Stimulated activated CD4-positive, alpha-beta T cell treated with anti-CD3 and anti-CD28 coated beads, Interleukin-15, amount 100 ng/mL, for 1 hour (primary cell): Measurements from ENCODE around the gene PODXL.
"Not testable (repeated sequence)": the region's sequence is repeated elsewhere in the genome, so short reads cannot be mapped to it uniquely, and the experiment has no call there.

Source experiments
- DNase-seq, 2 donors: peaks; one replicate each; pipeline ENCODE4 v3.0.0-alpha.2; 2020; ENCODE audit warnings: low read depth in 1 of 2, low spot score in 1 of 2

The PODXL gene

DNA sequence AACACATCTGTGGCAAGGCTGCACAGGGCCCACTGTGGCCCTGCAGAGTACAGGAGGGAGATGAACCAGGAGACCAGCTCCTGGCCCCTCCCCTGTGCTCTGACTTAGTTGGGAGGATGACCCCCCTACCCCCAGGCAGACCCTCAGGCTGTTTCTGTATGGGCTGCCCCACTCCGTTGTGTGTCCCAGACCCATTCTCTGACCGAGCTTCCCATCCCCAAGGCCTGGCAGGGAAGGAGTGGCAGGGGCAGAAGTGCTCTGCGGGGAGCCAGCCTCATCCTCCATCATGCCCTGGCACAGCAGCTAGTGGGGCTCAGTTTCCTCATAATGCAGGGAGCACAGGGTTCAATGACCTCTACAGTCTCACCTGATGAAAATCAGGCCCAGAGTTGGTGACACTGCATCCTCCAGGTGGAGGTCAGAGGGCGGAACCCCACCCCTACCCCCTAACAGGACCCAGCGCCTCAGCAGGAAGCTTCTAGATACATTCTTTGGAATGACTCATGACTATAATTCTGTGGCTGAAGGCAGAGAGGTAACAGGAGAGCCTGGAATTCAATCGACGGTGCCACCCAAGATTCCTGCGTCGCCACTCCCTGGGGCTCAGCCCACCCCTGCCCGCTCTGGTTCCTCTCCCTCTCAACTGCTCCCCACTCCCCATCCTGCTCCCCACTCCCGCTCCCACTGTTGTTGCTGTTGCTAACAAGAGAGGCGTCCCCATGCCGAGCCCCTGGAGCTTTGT is 18.2 kb downstream of the PODXL start:
- DNase-seq, result no peak

DNA sequence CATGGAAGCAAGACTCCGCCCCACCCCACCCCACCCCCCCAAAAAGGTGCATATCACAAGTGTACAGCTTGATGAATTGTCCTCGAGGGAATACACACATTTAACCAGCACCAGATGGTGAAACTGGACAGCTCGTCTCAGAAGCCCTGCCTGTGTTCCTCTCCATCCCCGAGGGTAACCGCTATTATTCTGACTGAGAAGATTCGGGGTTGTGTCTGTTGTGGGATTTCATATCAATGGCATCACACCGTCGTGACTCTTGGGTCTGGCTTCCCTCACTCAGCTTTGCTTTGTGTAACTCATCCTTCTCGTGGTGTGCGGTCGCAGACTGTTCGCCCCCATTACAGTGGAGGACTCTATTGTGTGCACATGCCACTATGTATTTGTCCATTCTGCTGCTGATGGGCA is 18.9 kb downstream of the PODXL start:
- no peak for DNase-seq

DNA sequence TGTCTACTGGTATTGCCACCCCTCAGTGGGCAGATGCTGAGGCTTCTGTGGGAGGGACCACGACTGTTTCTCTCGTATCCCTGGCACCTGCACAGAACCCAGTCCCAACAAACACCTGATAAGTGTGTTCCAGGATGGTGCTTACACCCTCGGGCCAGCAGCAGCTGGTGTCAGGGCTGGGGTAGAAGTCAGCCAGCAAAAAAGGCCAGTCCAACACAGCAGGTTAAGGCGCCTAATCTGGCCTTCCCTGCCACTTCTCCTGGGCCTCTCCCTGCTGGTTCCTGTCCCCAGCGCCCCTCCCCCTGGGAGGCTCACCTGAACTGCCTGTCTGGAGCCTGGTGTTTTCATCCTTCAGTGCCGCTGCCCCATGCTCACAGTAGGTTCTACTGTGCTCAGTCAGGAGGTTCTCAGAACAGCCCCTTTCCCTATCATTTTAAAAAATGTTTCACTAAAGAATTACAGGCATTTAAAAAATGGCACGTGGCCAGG is 20.0 kb downstream of the PODXL start:
- DNase-seq, result no peak

DNA sequence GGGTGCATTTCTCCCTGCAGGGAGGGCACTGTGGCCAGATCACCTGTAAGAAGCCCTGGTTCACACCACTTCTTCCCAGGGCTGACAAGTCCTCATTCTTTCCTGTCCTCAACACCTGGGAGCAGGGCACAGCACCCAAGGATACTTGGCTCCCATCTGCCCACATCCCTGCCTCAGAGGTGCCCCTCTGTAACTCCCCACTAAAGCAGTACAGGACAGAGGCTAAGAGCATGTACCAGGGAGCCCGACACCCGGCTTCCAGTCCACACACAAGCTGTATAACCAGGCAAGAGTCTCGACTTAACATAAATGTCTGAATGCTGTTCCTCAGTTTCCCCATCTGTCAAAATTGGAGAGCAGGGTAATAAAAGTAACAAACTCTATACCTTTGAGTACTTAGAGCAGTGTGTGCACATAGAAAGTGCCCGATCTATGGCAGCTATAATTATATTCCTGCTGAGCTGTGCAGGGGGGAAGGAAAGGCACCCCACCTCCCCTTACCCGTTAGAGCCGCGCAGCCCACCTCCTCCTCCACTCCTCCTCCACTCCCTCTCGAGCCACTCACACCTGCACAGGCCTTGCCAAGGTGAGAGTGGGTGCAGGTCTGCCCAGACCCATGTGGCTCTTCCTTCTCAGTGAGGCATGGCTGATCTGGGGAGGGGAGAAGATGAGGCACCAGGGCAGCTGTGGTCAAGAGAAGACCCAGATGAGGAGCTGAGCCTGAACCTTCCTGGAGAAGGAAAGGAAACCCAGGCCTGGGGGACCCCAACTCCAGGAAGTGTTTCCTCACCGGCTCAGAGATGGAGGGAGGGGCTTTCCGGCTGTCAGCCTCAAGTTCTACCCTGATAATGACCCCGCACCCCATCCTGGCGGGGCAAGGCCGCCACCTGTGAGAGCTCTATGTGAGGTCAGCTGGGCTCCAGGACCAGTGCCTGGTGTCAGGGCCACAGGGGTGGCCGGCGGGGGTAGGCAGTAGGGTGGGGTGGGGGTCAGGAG is 22.6 kb downstream of the PODXL start:
- no peak for DNase-seq

DNA sequence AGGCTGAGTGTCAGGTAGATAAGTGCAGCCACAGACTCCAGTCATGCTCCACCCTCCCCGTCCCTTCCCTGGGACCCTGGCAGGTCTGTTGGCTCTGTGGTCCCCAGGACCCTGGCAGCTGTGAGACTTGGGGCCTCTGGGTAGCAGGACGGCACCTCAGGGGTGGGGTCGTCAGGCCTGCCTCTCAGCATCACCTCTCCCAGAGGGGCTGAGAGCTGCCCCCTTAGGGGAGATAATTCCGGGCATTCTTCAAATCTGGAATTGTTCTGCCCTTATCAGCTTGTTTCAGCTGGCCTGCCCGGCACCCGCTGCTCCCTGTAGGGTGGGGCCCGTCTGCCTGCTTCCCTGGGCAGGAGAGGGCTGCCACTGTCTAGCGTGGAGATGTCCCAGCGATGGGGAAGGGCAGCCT is 23.3 kb downstream of the PODXL start:
- no peak for DNase-seq

DNA sequence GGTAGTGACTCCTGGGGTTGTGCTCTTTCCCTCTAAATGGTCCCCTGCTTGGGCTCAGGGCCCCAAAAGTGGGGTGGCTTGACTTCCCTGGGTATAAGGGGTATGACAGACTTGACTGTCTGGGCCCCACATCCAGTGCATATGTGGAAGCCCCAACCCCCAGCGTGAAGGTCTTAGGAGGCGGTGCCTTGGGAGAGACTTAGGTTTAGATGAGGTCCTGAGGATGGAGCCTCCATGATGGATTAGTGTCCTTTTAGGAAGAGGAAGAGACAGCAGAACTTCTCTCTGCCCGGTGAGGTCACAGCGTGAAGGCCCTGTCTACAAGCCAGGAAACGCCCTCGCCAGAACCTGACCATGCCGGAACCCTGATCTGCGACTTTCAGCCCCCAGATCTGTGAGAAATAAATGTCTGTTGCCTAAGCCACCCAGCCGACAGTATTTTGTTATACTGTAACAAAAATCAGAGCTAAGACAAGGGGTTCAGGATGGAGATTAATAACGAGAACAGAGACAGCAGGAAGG is 23.8 kb downstream of the PODXL start:
- DNase-seq, result no peak

DNA sequence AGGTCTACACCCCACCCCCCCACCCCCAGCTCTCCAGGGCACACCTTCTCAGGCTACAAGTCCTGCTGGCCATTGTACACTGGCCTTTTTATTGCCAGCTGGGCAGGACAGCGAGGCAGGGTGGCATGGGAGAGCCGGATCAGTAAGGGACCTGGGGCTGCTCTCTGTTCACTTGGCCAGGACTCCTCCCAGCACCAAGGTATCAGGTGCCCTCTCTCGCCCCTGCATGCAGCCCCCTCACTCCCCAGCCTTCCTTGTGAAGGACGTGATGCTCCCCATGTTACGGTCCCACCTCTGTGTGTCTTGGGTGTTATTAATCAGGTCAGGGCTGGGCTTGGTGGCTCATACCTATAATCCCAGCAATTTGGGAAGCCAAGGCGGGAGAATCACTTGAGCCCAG is 26.3 kb downstream of the PODXL start:
- DNase-seq, result no peak

DNA sequence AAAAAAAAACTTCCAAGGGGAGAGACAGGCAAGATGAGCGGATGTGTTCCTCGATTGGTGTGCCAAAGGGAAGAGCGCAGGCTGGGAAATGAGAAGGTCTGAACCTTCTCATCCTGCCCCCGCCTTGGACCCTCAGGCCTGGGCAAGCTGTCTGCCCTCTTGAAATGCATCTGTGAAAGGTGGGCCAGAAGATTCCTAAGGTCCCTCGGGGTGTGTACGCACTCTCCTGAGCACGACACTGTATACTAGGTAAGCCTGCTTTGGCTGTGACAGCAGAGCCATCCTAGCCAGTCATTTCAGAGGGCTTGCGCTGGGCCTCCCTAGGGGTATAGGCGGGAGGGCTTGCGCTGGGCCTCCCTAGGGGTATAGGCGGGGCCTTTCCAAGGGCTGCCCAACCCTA is 26.8 kb downstream of the PODXL start:
- no peak for DNase-seq

DNA sequence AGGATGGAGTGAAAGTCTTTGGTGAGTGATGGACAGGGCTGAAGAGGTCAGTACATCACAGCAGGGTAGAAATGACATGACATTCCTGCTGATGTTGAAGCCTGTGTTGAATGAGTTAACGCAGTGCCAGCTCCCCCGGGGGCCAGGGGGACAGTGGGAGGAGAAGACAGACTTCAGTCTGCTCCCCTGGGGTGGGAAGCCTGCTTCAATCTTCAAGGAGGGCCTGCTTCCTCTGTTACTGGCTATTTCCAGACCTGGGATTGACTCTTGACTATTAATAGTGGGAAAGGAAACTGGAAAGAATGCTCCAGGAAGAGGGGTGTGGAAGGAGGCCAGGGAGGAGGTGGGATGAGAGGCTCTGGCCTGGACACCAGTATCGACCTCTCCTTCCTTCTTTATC is 27.2 kb downstream of the PODXL start:
- no peak for DNase-seq

DNA sequence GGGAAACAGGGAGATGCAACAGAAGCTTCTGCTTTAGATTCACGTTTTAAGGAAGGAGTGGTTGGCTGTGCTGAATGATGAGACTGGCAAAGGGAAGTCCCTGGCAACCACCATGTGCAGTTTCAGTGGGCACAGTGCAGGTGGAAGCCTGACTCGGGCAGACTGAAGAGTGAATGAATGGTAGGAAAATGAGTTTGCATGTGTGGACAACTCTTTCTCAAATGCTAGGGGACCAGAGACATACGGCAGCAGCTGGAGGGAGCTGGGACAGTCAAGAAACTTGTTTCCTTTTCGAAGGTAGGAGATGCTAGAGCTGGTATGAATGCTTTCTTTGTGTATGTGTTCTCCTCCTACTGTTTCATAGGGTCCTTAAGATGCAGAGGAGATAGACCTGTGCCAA is 29.0 kb downstream of the PODXL start:
- DNase-seq, result no peak

DNA sequence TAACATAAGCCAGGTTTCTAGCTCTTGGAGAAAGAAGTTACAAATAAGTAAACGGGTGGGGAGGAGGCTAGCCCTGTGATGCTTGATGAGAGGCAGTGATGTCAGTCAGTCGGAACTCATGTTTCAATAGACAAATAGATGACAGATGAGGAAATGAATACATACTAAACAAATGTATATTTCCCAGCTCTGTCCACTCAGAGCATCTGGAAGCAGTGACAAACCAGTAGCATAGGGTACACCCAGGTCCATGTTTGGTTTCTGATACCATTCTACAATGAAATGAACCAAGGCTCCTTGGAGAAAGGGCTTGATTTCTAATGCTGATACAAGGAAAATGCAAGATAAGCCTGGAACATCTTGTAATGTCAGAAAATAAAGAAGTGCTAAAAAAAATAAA is 30.6 kb downstream of the PODXL start:
- DNase-seq, result no peak

DNA sequence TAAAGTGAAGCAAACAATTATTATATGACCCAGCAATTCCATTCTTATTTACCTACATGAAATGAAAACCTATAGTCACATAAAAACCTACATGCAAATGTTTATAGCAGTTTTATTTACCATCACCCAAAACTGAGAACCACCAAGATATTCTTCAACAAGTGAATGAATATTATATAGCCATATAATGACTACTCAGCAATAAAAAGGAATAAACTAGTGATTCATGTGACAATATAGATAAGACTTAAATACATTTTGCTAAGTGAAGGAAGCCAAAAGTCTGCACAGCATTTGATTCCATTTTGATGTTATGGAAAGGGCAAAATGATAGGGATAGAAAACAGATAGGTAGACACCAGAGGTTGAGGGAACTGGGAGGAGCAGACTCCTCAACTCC is 31.7 kb downstream of the PODXL start:
- no peak for DNase-seq

DNA sequence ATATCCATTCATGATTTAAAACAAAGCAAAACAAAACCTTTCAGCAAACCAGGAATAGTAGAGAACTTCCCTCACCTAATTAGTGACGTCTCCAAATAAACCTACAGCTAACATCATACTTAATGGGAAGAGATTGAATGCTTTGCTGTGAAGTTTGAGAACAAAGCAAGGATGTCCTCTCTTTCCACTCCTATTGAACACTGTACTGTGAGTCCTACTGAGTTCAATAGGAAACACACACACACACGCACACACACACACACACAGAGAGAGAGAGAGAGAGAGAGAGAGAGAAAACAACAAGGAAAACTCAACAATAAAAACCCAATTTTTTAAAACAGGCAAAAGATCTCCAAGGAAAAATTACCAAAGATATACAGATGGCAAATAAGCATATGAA is 32.3 kb downstream of the PODXL start:
- DNase-seq, result no peak

DNA sequence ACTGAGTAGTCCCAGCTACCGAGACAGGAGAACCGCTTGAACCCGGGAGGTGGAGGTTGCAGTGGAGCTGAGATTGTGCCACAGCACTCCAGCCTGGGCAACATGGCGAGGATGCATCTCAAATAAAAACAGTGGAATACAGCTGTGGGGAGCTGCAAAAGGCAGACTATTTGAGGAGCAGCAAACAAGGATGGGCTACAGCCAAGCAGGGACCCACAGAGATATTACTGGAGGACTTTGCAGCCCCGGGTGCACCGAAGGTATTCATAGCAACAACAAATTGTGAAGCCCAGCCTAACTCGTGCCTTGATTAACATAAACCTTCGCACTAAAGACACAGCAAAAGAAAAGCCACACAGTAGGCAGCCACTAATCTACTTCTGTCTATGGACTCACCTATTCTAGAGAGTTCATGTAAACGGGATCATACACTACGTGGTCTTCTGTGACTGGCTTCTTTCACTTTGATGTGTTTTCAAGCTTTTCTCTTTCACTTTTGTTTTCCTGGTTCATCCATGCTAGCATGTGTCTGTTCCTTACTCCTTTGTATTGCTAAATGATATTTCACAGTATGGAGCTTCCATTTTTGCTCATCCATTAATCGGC is 34.0 kb downstream of the PODXL start:
- DNase-seq, result no peak

DNA sequence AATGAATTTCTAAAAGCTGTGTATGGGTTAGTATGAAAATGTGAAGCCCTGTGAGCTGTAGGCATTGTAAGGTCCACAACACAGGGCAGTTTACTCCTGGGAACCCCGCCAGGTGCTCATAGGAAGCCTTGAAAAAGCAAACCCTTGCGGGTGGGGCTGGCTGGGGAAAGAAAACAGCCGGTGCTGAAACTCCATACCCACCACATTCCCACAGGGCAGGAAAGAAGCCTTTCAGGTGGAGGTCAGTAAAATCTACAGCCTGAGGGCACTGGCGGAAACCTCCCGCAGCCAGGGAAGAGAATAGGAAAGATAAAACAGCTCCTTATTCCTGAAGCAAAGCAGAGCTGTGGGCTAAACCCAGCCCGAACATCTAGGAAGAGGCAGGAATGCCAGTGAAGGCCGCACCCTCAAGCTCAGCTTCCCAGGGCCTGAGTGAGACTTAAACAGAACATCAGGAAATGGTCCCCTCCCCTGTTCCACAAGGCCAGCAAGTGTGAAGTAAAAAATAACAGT is 34.7 kb downstream of the PODXL start:
- DNase-seq, result no peak

DNA sequence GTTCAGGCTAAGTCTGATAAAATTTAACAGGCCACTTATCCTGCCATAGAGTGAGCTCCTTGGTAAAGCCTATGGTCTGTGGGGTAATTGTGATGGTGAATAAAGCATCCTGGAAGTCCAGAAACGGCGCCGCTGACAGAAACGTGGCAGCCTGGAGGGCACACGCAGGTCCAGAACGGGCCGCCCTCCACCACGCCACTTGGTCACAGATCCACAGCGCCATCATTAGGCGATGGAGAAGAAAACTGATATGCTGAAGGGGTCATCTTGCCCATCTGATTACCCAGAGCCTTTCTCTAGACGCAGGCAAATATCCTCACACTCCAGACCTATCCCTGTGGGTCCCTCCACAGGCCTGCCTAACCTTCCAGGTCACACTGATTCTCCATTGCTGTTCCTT is 37.8 kb downstream of the PODXL start:
- DNase-seq, result no peak

DNA sequence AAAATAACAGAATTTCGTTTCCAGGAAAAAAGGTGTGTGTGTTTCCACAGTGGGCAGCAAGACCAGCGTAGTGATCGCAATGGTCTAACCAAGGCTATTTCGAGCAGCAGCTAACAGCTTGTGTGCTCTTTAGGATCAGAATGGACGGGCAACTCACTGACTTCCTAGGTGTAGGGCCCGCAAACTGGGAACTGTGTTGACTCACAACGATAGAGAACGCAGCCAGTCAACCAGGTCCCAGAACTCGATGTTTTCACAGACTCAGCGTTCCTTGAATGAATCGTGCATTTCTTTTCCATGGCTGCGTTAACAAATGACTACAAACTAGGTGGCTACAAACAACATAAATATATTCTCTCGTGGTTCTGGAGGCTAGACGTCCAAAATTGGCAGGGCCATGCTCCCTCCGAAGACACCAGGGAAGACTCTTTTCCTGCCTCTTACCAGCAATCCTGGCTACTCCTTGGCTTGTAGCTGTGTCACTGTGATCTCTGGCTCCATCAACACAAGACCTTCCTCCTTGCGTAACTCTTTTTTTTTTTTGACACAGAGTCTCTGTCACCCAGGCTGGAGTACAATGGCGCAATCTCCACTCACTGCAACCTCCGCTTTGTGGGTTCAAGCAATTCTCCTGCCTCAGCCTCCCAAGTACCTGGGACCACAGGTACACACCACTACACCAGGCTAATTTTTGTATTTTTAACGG is 39.1 kb downstream of the PODXL start:
- DNase-seq, result no peak

DNA sequence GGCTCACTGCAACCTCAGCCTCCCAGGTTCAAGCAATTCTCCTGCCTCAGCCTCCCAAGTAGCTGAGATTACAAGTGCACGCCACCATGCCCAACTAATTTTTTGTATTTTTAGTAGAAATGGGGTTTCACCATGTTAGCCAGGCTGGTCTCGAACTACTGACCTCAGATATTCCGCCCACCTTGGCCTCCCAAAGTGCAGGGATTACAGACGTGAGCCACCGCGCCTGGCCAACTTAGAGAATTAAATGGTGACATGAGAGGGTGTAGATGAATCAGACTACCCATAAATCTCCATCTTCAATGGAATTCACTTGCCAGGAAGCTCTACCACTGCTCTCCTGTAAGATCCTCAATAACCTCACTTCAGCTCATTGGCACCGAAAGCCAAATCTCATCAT is 41.0 kb downstream of the PODXL start:
- DNase-seq, result not testable (repeated sequence)

DNA sequence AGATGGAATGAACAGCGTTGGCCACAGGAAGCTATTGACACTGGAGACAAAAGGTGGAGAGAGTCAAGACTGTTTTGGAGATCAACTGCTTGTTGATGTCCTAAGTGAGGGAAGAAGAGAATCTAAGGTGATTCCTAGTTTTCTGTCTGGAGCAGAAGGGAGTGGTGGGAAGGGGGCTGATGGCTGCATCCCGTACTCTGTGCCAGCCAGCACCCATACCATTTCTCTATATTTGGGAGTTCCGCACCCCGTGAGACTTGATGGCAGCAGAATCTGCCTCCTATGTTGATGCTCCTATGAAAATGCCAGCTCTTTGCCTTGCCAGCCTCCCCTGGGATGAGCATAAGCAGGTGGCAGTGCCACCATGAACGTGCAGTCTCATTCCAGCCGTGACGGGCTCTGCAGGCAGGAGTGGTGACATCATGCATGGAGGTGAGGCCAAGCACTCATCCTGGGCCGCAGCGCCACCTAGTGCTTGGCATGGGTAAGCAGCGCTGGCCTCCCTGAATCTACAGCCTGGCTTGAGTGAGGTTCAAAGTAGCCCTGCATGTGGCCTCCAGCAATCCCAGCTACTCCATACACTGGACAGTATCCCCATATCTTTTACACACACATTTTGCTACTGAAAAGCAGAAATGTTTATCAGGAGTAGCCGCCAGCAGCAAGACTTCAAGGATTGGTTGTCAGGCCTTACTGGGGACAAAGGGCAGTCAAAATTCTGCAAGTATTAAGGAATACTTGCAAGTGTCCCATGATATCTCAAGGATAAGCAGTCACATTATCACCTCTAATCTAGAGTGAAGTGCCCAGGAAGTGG is 43.0 kb downstream of the PODXL start:
- DNase-seq, result peak; percentile 47 to 72
